Activated T-cell treated with anti-CD3 and anti-CD28 coated beads, Interleukin-2, amount 50 U/mL, for 72 hours (primary cell): ENCODE results near the gene TNS3. TPM values are rescaled to one million over a fixed set of nuclear protein-coding genes. Genes with fewer than 3 reads are reported as not detected.

Experiments used
- ATAC-seq, 2 donors: fragments of 150-1000 bp; cut with Tn5 transposase; replicated peaks in 1 of 2; 2 replicates each; pipeline ENCODE4 v1.10.0; 2021; ENCODE audit warnings: moderate library complexity in 2 of 2, mild to moderate bottlenecking in 1 of 2
- DNase-seq, 2 donors: peaks; one replicate each; pipeline ENCODE4 v3.0.0; 2021 to 2022; ENCODE audit warnings: mixed read lengths in 1 of 2
- H3K27ac Mint-ChIP-seq: one replicate; pipeline ENCODE4 v1.8.0; 2022; ENCODE audit warnings: mild to moderate bottlenecking, moderate library complexity, mixed read lengths
- H3K27me3 Mint-ChIP-seq: one replicate; pipeline ENCODE4 v1.8.0; 2022; ENCODE audit warnings: low read depth, mixed read lengths
- H3K36me3 Mint-ChIP-seq, 2 donors: one replicate each; pipeline ENCODE4 v1.8.0; 2022; ENCODE audit warnings: mixed read lengths in 2 of 2, mild to moderate bottlenecking in 1 of 2; ENCODE audit not compliant: insufficient read depth in 2 of 2
- H3K4me1 Mint-ChIP-seq: one replicate; pipeline ENCODE4 v1.8.0; 2022; ENCODE audit warnings: low read depth, mixed read lengths
- H3K4me3 Mint-ChIP-seq, 2 donors: one replicate each; pipeline ENCODE4 v1.8.0; 2022; ENCODE audit warnings: mild to moderate bottlenecking in 2 of 2, mixed read lengths in 2 of 2, moderate library complexity in 2 of 2
- H3K9me3 Mint-ChIP-seq, 2 donors: one replicate each; pipeline ENCODE4 v1.8.0; 2022; ENCODE audit warnings: mixed read lengths in 2 of 2
- total RNA-seq, 2 donors: library from RNA; stranded (reverse); gene quantifications; one replicate each; pipeline ENCODE4 v1.2.3, GENCODE V29; 2022

Gene TNS3
- total RNA-seq, 2 donors from 2014 or later: 0.29 to 1.2 TPM

DNA sequence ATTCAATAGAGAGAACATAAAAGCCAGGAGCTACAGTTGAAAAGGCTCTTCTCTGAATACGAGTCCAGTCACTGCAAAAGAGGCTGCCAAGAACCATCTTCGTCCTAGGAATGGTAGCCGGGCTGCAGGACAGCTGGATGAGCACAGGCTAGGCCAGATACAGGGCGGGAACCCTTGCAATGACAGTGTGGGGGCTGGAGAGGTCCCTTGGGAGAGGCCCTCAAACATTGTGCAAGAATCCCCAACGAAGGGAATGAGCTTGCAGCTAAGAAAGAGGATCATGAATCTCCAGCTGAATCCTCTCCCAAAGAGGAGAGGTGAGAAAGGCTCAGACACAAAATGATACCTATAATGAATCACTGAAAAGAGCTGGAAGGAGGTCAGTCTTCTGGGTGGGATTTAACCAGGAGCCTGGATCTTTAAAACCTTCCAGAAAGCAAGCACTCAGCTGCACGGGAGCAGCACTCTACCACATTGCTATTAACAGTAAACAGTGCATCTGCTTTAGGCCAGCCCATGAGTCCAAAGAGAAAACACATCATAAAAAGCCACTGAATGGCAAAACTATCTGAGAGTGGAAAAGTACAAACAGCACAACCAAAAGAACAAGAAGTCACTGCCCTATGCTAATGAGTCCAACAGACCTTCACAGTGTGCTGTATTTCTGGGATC is 287.9 kb downstream of the TNS3 start:
- H3K27ac Mint-ChIP-seq: no peak overlapping the region
- ATAC-seq (no peak), DNase-seq (no peak)
- H3K9me3 Mint-ChIP-seq: peaks cover 0 to 2% of the 10 kb centered on the region in 2 donors
- H3K4me3 Mint-ChIP-seq: no peak overlapping the region
- peaks cover 27% of the 10 kb centered on the region for H3K4me1 Mint-ChIP-seq
- no peaks in the 10 kb centered on the region for H3K36me3 Mint-ChIP-seq
- H3K27me3 Mint-ChIP-seq: no peaks in the 10 kb centered on the region

GRCh38 chr7:47292832-47293309 is 289.0 kb downstream of the TNS3 start:
- no peak overlapping the region for H3K27ac Mint-ChIP-seq
- H3K36me3 Mint-ChIP-seq: no peaks in the 10 kb centered on the region
- no peak overlapping the region for H3K4me3 Mint-ChIP-seq
- DNase-seq (no peak), ATAC-seq (no peak)
- H3K9me3 Mint-ChIP-seq: peaks cover 0 to 2% of the 10 kb centered on the region in 2 donors
- no peaks in the 10 kb centered on the region for H3K27me3 Mint-ChIP-seq
- H3K4me1 Mint-ChIP-seq: peaks cover 27% of the 10 kb centered on the region

DNA sequence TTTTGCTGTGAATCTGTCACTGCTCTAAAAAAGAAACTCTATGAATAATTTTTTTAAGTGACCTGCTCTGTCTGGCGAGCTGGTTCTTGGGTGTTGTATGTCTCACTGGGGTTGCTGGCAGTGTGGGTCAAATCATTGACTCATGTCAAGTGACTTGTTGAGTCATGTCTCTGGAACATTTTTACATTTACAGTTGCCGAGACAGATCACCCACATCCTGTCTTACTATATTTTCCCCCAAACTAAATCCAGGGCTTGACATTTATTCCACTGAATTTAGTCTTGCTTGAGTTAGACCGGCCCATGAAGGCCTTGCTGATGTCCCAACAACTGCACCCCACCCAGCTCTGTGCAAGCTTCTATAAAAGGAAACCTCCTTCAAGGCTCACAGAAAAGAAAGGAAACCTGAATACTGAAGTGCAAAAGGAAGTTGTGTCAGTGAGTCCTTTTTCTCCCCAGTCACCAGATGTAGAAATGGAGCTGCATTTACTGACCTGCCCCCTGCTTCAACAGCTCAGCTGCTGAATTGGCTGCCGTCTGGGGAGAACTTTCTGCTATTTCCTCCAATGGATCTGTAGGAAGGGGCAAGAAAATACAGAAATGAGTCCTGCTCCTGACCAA is 290.3 kb downstream of the TNS3 start:
- Mint-ChIP-seq H3K4me3 (peak overlapping the region in 1 of 2 donors; percentile 60), H3K27ac (peak overlapping the region; percentile 52), H3K4me1 (peaks cover 27% of the 10 kb centered on the region), H3K36me3 (no peaks in the 10 kb centered on the region), H3K27me3 (no peaks in the 10 kb centered on the region), H3K9me3 (peaks cover 0 to 2% of the 10 kb centered on the region in 2 donors)
- ATAC-seq (peak; percentile 94 to 98), DNase-seq (peak; percentile 41 to 57)

GRCh38 chr7:47290867-47291266 is 291.0 kb downstream of the TNS3 start:
- peak overlapping the region; percentile 2 to 60 for H3K4me3 Mint-ChIP-seq
- H3K27me3 Mint-ChIP-seq: no peaks in the 10 kb centered on the region
- no peak for DNase-seq
- peak; percentile 36 to 45 for ATAC-seq
- peak overlapping the region; percentile 27 for H3K27ac Mint-ChIP-seq
- H3K4me1 Mint-ChIP-seq: peaks cover 27% of the 10 kb centered on the region
- H3K9me3 Mint-ChIP-seq: peaks cover 0 to 2% of the 10 kb centered on the region in 2 donors
- no peaks in the 10 kb centered on the region for H3K36me3 Mint-ChIP-seq

- no peak for DNase-seq
- Mint-ChIP-seq H3K27ac (no peak overlapping the region), H3K36me3 (peaks cover 0 to 3% of the 10 kb centered on the region in 2 donors)
Observed at GRCh38 chr7:47290466-47290865, 291.4 kb downstream of the TNS3 start.

GRCh38 chr7:47288060-47288459 is 293.9 kb downstream of the TNS3 start:
- DNase-seq (no peak), ATAC-seq (no peak)
- Mint-ChIP-seq H3K27ac (no peak overlapping the region), H3K4me1 (peaks cover 27% of the 10 kb centered on the region), H3K36me3 (peaks cover 0 to 5% of the 10 kb centered on the region in 2 donors), H3K9me3 (peaks cover 5 to 8% of the 10 kb centered on the region in 2 donors), H3K27me3 (no peaks in the 10 kb centered on the region), H3K4me3 (no peak overlapping the region)

More at GRCh38 chr7:47290466-47290865, 291.4 kb downstream of the TNS3 start:
- Mint-ChIP-seq H3K27me3 (no peaks in the 10 kb centered on the region), H3K9me3 (peaks cover 3 to 4% of the 10 kb centered on the region in 2 donors), H3K4me1 (peaks cover 27% of the 10 kb centered on the region), H3K4me3 (no peak overlapping the region)
- ATAC-seq: no peak

DNA sequence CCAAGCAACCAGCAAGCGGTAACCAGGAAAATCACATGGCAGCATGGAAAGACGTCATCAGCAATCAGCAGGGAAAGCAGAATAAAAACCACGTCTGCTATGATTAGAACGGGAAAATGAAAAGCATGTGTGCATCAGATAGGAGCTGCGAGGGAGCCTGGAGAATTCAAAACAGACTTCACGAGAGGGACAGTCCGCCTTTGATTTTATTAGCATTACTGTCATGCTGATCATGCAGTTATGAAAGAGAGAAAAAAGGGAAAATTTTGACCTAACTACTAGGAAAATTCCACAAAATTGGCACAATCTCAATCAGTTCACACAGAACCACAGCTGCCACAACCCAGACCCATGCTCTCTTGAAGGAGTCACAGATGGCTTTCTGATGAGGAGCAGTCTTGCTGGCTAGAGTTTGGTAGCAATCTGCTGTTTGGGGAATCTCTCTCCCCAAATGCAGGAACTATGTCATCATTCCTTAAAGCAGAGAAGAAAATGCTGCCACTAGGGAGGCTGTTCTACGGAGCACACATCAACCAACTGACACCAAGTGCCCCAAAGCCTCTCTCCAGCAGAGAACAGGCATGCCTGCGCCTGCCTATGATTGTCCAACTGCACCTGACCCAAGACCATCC is 295.9 kb downstream of the TNS3 start:
- H3K9me3 Mint-ChIP-seq: peaks cover 5 to 8% of the 10 kb centered on the region in 2 donors
- H3K27me3 Mint-ChIP-seq: no peaks in the 10 kb centered on the region
- peaks cover 16% of the 10 kb centered on the region for H3K4me1 Mint-ChIP-seq
- DNase-seq (no peak), ATAC-seq (no peak)
- no peak overlapping the region for H3K27ac Mint-ChIP-seq
- peaks cover 0 to 5% of the 10 kb centered on the region in 2 donors for H3K36me3 Mint-ChIP-seq
- H3K4me3 Mint-ChIP-seq: no peak overlapping the region

DNA sequence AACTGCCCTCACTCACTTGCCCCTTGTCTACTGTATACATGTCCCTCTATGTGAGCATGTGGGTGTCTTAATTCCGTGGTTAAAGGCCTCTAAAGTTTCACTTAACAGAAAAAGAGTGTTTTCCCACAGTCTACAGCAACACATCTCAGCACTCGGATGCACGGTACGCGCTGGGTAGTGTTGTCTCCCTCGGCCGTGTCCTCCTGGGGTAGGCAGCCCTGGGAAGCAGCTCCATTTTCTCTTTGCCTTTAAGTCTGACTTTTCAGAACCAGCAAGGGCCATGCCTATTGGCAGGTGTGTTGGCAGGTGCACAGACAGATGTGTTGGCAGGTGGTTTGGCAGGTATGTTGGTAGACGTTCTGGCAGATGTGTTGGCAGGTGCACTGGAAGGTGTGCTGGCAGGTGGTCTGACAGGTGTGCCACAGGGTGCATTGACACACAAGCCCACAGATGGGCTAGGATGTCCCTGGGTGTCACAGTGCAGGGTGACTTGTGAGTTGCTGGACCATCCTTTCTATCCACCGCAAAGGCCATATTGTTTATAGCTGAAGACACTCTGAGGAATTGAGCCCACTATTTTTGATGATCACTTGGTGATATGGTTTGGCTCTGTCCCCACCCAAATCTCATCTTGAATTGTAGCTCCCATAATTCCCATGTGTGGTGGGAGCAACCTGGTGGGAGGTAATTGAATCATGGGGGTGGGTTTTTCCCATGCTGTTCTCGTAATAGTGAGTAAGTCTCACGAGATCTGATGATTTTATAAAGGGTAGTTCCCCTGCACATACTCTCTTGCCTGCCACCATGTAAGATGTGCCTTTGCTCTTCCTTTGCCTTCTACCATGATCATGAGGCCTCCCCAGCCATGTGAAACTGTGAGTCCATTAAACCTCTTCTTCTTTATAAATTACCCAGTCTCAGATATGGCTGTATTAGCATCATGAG is 296.9 kb downstream of the TNS3 start:
- Mint-ChIP-seq H3K36me3 (peaks cover 0 to 5% of the 10 kb centered on the region in 2 donors), H3K27me3 (no peaks in the 10 kb centered on the region), H3K27ac (no peak overlapping the region), H3K9me3 (peaks cover 5 to 8% of the 10 kb centered on the region in 2 donors), H3K4me1 (peaks cover 6% of the 10 kb centered on the region), H3K4me3 (no peak overlapping the region)
- ATAC-seq (no peak), DNase-seq (no peak)

DNA sequence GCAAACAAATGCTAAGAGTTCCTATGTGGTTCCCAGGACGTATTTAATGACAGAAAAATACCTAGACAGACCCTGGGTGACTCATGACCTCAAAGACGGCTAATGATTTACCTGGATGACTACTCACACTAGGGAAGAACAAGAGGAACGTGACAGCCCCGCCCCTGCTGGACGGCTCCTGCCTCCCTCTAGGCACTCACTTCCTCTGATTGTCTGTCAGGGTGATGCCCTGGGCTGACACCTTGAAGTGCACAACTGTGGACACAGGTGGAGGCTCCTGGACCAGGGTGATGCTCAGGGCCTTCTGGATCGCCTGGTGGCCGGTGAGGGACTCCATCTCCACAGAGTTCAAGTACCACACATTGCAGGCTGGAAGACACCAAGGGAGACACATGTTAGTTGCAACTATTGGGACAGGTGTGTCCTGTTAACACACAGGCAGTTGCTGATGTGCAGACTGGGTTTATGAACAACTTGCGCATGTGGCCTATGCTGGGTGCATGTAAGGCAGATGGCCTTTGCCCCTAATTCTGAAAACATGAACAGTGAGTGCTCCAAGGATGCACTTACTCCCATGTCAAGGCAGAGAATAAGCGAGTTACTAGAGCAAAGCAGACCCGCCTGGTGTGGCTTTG is 298.3 kb downstream of the TNS3 start:
- DNase-seq: no peak
- Mint-ChIP-seq H3K36me3 (peaks cover 0 to 5% of the 10 kb centered on the region in 2 donors), H3K27me3 (no peaks in the 10 kb centered on the region), H3K9me3 (peaks cover 5 to 6% of the 10 kb centered on the region in 2 donors), H3K27ac (no peak overlapping the region), H3K4me3 (no peak overlapping the region), H3K4me1 (no peaks in the 10 kb centered on the region)
- ATAC-seq: no peak

GRCh38 chr7:47282790-47283496 is 299.0 kb downstream of the TNS3 start:
- no peak for DNase-seq
- H3K4me3 Mint-ChIP-seq: no peak overlapping the region
- H3K9me3 Mint-ChIP-seq: peaks cover 5 to 6% of the 10 kb centered on the region in 2 donors
- no peak overlapping the region for H3K27ac Mint-ChIP-seq
- ATAC-seq: no peak
- H3K27me3 Mint-ChIP-seq: no peaks in the 10 kb centered on the region
- H3K36me3 Mint-ChIP-seq: peaks cover 0 to 5% of the 10 kb centered on the region in 2 donors
- no peaks in the 10 kb centered on the region for H3K4me1 Mint-ChIP-seq

DNA sequence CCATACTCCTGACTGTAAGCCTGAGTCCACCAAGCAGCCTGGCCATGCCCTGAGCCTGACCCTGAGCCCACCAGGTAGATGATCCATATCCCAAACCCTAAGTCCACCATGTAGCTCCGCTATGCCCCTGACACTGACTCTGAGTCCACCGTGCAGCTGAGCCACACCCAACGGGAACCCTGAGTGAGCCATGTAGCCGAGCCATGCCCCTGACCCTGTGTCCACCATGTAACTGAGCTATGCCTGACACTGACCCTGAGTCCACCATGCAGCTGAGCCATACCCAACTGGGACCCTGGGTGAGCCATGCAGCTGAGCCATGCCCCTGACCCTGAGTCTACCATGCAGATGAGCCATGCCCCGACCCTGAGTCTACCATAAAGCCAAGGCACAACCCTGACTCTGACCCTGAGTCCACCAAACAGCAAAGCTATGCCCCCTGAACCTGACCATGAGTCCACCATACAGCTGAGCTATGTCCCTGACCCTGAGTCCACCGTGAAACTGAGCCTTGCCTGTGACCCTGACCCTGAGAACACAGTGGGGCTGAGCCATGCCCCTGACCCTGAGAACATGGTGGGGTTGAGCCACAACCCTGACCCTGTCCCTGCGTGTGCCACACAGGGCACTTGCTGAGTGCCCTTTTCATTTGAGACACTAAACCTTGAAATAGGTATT is 299.8 kb downstream of the TNS3 start:
- H3K36me3 Mint-ChIP-seq: peaks cover 0 to 5% of the 10 kb centered on the region in 2 donors
- H3K27ac Mint-ChIP-seq: no peak overlapping the region
- no peaks in the 10 kb centered on the region for H3K4me1 Mint-ChIP-seq
- ATAC-seq (no peak), DNase-seq (no peak)
- H3K27me3 Mint-ChIP-seq: no peaks in the 10 kb centered on the region
- H3K4me3 Mint-ChIP-seq: no peak overlapping the region
- peaks cover 5 to 6% of the 10 kb centered on the region in 2 donors for H3K9me3 Mint-ChIP-seq
